ENCODE data around the gene PCDH9.

Gene PCDH9

DNA sequence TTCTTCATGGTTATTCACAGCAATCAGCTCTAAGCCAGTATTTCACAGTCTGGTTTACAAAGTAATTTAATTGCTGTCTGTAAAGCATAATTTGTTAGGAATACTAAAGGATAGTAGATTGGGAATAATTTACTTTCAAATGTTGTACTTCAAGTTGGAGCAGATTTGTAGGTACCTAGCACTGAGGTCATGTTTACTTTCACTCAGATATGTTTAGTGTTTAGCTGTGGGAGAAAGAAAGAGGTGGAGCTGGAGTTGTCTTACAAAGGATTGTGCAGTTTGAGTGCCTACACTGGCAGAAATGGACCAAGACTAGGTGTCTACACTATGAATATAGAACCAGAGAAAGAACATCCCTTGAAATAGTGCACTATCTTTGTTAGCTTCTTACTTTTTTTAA lies 464.6 kb downstream of the PCDH9 start:
- TF ChIP-seq, protein P1, sequence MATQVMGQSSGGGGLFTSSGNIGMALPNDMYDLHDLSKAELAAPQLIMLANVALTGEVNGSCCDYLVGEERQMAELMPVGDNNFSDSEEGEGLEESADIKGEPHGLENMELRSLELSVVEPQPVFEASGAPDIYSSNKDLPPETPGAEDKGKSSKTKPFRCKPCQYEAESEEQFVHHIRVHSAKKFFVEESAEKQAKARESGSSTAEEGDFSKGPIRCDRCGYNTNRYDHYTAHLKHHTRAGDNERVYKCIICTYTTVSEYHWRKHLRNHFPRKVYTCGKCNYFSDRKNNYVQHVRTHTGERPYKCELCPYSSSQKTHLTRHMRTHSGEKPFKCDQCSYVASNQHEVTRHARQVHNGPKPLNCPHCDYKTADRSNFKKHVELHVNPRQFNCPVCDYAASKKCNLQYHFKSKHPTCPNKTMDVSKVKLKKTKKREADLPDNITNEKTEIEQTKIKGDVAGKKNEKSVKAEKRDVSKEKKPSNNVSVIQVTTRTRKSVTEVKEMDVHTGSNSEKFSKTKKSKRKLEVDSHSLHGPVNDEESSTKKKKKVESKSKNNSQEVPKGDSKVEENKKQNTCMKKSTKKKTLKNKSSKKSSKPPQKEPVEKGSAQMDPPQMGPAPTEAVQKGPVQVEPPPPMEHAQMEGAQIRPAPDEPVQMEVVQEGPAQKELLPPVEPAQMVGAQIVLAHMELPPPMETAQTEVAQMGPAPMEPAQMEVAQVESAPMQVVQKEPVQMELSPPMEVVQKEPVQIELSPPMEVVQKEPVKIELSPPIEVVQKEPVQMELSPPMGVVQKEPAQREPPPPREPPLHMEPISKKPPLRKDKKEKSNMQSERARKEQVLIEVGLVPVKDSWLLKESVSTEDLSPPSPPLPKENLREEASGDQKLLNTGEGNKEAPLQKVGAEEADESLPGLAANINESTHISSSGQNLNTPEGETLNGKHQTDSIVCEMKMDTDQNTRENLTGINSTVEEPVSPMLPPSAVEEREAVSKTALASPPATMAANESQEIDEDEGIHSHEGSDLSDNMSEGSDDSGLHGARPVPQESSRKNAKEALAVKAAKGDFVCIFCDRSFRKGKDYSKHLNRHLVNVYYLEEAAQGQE (IDR thresholded peaks at IDR 0.05; ENCODE audit: insufficient read depth in 1 of 2, low read depth in 2 of 2, low read length in 2 of 2), result no peak
- TF ChIP-seq SIN3A (IDR thresholded peaks at IDR 0.05; ENCODE audit: borderline replicate concordance, insufficient read depth, low read length) (no peak), POLR2AphosphoS5 (IDR thresholded peaks at IDR 0.05; ENCODE audit: low read depth, low read length) (no peak), TAF1 (IDR thresholded peaks at IDR 0.05; ENCODE audit: borderline replicate concordance, insufficient read depth, low read length) (no peak), FOXP2 (optimal IDR thresholded peaks at IDR 0.05; ENCODE audit: borderline replicate concordance, extremely low read depth, extremely low read length, insufficient read depth) (no peak)

GRCh38 chr13:66759919-66760318 lies 470.2 kb downstream of the PCDH9 start:
- TF ChIP-seq, protein P1 (IDR thresholded peaks at IDR 0.05; ENCODE audit: insufficient read depth in 1 of 2, low read depth in 2 of 2, low read length in 2 of 2), result no peak
- TF ChIP-seq FOXP2 (optimal IDR thresholded peaks at IDR 0.05; ENCODE audit: borderline replicate concordance, extremely low read depth, extremely low read length, insufficient read depth), result no peak
- no peak for TF ChIP-seq POLR2AphosphoS5 (IDR thresholded peaks at IDR 0.05; ENCODE audit: low read depth, low read length)
- TF ChIP-seq SIN3A (IDR thresholded peaks at IDR 0.05; ENCODE audit: borderline replicate concordance, insufficient read depth, low read length), result no peak
- no peak for TF ChIP-seq TAF1 (IDR thresholded peaks at IDR 0.05; ENCODE audit: borderline replicate concordance, insufficient read depth, low read length)

DNA sequence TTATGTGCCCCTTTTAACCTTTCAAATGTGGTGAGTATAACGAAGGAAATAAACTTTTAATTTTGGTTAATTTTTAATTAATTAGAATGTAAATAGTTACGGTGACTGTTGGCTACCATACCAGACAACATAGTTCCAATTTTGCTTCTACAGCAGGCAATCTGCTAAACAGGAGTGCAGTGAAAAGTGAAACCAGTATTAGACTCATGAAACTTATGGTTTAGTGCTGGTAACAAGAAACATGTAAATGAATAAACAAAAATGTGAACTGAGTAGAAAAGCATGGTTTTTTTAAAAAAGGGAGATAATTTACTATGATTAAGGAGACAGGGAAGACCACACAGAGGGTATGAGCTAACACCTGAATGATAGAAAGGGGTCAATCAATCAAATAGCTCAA lies 478.4 kb downstream of the PCDH9 start:
- TF ChIP-seq FOXP2 (optimal IDR thresholded peaks at IDR 0.05; ENCODE audit: borderline replicate concordance, extremely low read depth, extremely low read length, insufficient read depth) (no peak), SIN3A (IDR thresholded peaks at IDR 0.05; ENCODE audit: borderline replicate concordance, insufficient read depth, low read length) (no peak), TAF1 (IDR thresholded peaks at IDR 0.05; ENCODE audit: borderline replicate concordance, insufficient read depth, low read length) (no peak), POLR2AphosphoS5 (IDR thresholded peaks at IDR 0.05; ENCODE audit: low read depth, low read length) (no peak)
- TF ChIP-seq, protein P1 (IDR thresholded peaks at IDR 0.05; ENCODE audit: insufficient read depth in 1 of 2, low read depth in 2 of 2, low read length in 2 of 2), result no peak

GRCh38 chr13:66748712-66749111 lies 481.4 kb downstream of the PCDH9 start:
- TF ChIP-seq TAF1 (IDR thresholded peaks at IDR 0.05; ENCODE audit: borderline replicate concordance, insufficient read depth, low read length) (no peak), FOXP2 (optimal IDR thresholded peaks at IDR 0.05; ENCODE audit: borderline replicate concordance, extremely low read depth, extremely low read length, insufficient read depth) (no peak), POLR2AphosphoS5 (IDR thresholded peaks at IDR 0.05; ENCODE audit: low read depth, low read length) (no peak), SIN3A (IDR thresholded peaks at IDR 0.05; ENCODE audit: borderline replicate concordance, insufficient read depth, low read length) (no peak)
- TF ChIP-seq, protein P1 (IDR thresholded peaks at IDR 0.05; ENCODE audit: insufficient read depth in 1 of 2, low read depth in 2 of 2, low read length in 2 of 2), result no peak

DNA sequence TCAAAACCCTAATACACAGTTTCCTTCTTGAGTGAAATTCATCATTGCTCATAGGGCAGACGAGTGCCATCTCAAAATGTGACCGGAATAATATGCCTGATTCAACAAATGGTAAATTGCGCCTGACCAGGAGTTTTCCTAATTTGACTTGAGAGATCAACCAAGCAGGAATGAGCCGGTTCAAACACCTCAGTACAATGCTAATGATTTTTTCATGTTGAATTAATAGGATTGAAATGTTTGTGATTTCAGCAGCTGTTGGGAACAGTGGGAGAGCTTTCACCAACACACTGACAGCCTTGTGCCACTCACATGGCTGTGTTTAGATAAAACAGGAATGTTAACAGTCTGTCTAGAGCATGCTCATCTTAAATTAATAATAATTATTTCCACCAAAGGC lies 484.8 kb downstream of the PCDH9 start:
- no peak for TF ChIP-seq POLR2AphosphoS5 (IDR thresholded peaks at IDR 0.05; ENCODE audit: low read depth, low read length)
- no peak for TF ChIP-seq SIN3A (IDR thresholded peaks at IDR 0.05; ENCODE audit: borderline replicate concordance, insufficient read depth, low read length)
